ENCODE data around the gene BRAF.
"Not testable (repeated sequence)": the region's sequence is repeated elsewhere in the genome, so short reads cannot be mapped to it uniquely, and the experiment has no call there.

The BRAF gene

GRCh38 chr7:140697447-140698143 is 227.1 kb downstream of the BRAF start:
- DNase-seq = no peak

DNA sequence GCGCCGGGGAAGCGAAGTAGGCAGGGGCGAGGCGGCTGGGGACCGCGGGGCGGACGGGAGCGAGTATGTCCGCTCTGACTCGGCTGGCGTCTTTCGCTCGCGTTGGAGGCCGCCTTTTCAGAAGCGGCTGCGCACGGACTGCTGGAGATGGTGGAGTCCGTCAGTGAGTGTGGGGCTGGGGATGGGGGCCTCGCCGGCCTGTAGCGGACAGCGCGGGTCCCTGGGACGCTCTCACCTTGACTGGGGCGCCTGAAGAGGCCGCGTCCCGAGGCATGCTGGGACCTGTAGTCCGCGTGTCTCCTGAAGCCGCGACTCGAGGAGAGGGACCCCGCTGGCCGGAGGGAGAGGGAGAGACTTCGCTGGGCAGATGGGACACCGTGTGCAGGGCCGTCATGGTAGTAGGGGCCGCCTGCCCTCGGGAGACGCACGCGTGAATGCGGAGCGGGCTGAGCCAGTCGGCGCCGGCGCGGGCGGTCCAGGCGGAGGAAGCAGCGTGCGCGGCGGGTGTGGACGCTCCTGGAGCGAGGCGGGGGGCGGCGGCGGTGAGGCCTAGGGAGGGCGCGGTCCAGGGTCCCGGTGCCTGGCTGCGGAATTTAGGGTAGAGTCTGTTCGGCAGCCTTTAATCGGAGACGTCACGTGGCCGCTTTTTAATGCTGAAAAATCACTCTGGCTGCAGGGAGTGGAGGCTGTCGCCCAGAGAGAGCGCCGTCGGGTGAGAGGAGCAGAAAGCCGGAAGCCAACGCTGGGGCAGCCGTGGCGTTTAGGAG is 227.9 kb downstream of the BRAF start, which contains the start of gene NDUFB2:
Gene NDUFB2 (plus strand): TSS at position 29 of the 767 bp plus-strand sequence. CDS start 37 bp downstream, at position 66.
- DNase-seq = peak; percentile 62

- DNase-seq = peak; percentile 86
Observed at GRCh38 chr7:140696024-140696679, 228.6 kb downstream of the BRAF start.

- DNase-seq = no peak
Observed at GRCh38 chr7:140695381-140695780, 229.3 kb downstream of the BRAF start.

GRCh38 chr7:140694592-140694991 is 230.1 kb downstream of the BRAF start:
- DNase-seq = no peak

GRCh38 chr7:140693849-140694248 is 230.9 kb downstream of the BRAF start:
- DNase-seq = not testable (repeated sequence)

GRCh38 chr7:140691376-140692045 is 233.2 kb downstream of the BRAF start:
- no peak for DNase-seq

DNA sequence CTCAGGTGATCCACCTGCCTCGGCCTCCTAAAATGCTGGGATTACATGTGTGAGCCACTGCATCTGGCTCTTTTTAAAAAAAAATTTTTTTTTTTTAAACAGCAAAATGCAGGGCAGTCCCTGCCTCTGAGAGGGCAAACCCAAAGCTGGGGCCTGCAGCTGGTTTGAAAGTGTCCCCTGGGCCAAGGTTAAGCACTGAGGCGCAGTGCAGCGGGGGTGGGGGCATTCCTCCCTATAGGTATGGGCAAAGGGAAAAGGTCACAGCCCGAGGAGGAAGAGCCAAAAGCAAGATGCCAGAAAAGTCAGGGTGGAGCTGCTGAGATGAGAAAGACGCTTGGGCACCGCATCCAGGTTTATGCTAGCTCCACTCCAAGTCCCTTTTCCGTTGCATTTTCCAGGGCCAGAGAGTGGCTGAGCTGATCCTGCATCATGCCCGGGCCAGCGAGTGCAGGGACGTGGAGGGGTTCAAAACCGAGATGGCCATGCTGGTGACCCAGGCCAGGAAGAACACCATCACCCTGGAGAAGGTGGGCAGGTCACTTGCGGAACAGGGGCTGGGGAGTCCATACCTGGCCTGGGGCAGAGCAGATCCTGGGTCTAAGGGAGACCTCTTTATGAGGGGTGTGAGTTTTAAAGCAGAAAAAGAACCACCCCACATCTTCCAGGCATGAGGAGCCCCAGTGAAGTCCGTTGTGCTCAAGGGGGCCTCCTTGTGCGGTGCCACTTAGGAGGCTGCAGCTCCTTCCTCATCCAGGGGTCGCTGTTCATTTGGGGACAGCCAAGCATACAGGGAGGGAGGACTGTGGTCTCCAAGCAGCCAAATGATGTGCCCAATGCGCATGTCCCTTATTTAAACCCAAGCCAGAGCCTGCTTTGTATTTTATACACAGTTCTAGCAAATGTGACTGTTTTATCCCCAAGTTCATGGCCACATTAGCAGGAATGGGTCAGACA is 235.3 kb downstream of the BRAF start:
- DNase-seq = no peak

DNA sequence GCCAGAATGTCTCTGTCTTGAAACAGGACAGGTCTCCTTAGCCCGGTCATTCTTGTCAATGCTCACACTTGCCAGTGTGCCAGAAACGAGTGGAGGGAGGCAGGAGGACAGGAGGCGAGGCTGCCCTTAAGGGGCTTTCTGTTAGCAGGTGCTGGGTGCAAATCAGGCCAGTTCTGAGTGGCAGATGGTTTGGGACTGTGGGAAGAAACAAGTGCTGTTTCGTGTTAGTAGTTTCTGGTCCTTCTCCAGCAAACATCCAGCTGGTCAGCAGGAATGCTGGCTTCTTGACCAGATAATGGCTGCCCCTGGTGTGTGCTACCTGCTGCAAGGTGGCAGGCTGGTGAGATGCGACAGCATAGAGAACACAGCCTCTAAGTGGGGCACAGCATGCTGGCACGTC is 236.4 kb downstream of the BRAF start:
- no peak for DNase-seq

DNA sequence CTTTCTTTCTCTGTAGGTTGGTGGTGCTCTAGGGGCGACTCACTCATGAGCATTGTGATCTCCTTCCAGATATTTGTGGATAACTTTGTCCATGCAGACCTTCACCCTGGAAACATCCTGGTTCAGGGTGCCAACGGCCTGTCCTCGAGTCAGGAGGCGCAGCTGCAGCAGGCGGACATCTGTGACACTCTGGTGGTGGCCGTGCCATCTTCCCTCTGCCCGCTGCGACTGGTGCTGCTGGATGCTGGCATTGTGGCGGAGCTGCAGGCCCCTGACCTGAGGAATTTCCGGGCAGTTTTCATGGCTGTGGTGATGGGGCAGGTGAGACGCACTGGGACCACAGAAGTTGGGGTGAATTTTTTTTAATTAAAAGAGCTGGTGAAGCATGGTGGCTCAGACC is 237.8 kb downstream of the BRAF start:
- DNase-seq = no peak

DNA sequence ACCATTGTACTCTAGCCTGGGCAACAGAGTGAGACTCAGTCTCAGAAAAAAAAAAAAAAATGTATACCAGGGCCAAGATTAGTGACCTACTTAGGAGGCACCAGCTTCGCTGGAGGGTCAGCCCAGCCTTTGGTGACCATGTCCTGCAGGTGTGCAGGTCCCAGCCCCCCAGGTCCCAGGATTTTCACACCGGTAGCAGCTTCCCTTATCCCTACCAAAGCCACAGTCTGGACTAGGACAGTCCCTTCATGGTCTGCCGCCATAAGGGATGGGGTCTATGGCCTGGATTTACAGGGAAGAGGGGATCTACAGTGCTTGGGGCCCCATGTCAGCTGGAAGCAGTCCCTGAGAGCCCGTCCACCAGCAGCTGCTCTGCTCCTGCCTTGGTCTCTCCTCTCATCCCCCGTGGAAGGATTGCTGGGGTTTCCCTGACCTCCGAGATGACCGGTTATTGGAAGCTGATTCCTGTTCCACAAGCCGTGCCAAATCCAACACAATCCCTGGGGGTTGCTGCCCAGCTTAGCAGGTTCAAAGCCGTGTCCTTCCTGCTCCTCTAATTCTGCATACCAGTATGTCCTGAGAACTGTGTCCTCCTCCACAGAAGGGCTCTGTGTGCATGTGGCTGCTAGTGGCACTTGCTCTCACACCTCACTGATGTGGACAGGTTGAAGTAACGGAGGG is 239.2 kb downstream of the BRAF start:
- no peak for DNase-seq

- no peak for DNase-seq
Observed at GRCh38 chr7:140684066-140684950, 240.4 kb downstream of the BRAF start.

DNA sequence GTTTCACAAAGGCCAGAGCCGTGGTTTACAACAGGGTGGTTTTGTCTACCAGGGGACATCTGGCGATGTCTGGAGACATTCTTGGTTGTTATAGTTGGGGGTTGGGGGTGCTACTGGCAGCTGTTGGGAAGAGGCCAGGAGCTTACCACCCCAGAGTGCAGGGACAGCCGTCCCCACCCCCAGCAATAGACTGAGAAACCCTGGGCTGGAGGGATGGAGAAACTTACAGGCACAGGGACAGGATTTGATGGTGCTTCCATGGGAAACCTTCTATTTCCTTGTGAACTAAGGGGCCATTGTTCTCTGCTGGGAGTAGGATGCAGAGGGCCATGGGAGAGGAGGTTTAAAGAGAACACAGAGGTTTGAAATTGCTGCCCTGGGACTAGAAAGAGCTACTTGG is 241.1 kb downstream of the BRAF start:
- DNase-seq = no peak

- DNase-seq = no peak
Observed at GRCh38 chr7:140681766-140682165, 243.0 kb downstream of the BRAF start.

GRCh38 chr7:140680886-140681285 is 243.8 kb downstream of the BRAF start:
- no peak for DNase-seq

GRCh38 chr7:140679186-140679585 is 245.5 kb downstream of the BRAF start:
- DNase-seq = no peak

DNA sequence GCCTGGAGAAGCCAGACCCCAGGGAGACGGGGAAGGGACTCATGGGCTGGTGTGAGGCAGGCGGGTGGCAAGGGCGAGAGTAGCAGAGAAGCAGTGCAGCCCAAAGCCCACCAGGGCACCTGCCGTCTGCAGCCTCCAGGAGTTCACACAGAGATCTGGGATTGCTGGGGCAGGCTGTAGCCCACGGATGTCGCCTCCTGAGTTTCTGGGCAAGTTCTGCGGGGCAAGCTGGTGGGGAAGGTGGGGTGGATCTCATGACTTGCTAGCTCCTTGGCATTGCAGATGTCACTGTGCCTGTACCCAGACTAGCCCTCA is 246.0 kb downstream of the BRAF start:
- no peak for DNase-seq

- no peak for DNase-seq
Observed at GRCh38 chr7:140678081-140678815, 246.5 kb downstream of the BRAF start.

GRCh38 chr7:140677496-140677895 is 247.2 kb downstream of the BRAF start:
- DNase-seq = no peak

- not testable (repeated sequence) for DNase-seq
Observed at GRCh38 chr7:140676956-140677355, 247.8 kb downstream of the BRAF start.
